Measurements from ENCODE around the gene CRYL1.

CRYL1 gene

GRCh38 chr13:20369886-20370361 is 155.7 kb downstream of the CRYL1 start:
- Histone ChIP-seq H3K4me3 (ENCODE audit: low read depth in 1 of 2, low read length in 2 of 2) (no peak overlapping the region), H3K4me1 (ENCODE audit: control insufficient read depth in 1 of 2, insufficient read depth in 2 of 2, low read length in 2 of 2) (no peaks in the 10 kb centered on the region), H3K9ac (ENCODE audit: low read depth in 1 of 2, low read length in 2 of 2) (no peak overlapping the region), H3K27me3 (ENCODE audit: control insufficient read depth in 1 of 2, insufficient read depth in 2 of 2, low read length in 2 of 2) (no peaks in the 10 kb centered on the region), H3K9me3 (ENCODE audit: control insufficient read depth in 1 of 2, low read length in 2 of 2) (no peaks in the 10 kb centered on the region), H3K27ac (ENCODE audit: low read depth, low read length) (no peak overlapping the region), H3K36me3 (ENCODE audit: control insufficient read depth in 1 of 2, insufficient read depth in 2 of 2, low read length in 2 of 2) (no peaks in the 10 kb centered on the region)

- no peak overlapping the region for H3K4me3 ChIP-seq (ENCODE audit: low read depth in 1 of 2, low read length in 2 of 2)
- no peaks in the 10 kb centered on the region for H3K9me3 ChIP-seq (ENCODE audit: control insufficient read depth in 1 of 2, low read length in 2 of 2)
- no peak overlapping the region for H3K9ac ChIP-seq (ENCODE audit: low read depth in 1 of 2, low read length in 2 of 2)
- no peaks in the 10 kb centered on the region for H3K27me3 ChIP-seq (ENCODE audit: control insufficient read depth in 1 of 2, insufficient read depth in 2 of 2, low read length in 2 of 2)
- H3K36me3 ChIP-seq (ENCODE audit: control insufficient read depth in 1 of 2, insufficient read depth in 2 of 2, low read length in 2 of 2) = no peaks in the 10 kb centered on the region
- H3K4me1 ChIP-seq (ENCODE audit: control insufficient read depth in 1 of 2, insufficient read depth in 2 of 2, low read length in 2 of 2) = peaks cover 3 to 4% of the 10 kb centered on the region in 2 donors
- H3K27ac ChIP-seq (ENCODE audit: low read depth, low read length) = no peak overlapping the region
These were observed 159.6 kb downstream of the CRYL1 start for GRCh38 chr13:20366056-20366455.

GRCh38 chr13:20363603-20364002 is 162.1 kb downstream of the CRYL1 start:
- Histone ChIP-seq H3K27me3 (ENCODE audit: control insufficient read depth in 1 of 2, insufficient read depth in 2 of 2, low read length in 2 of 2) (no peaks in the 10 kb centered on the region), H3K9ac (ENCODE audit: low read depth in 1 of 2, low read length in 2 of 2) (no peak overlapping the region), H3K4me1 (ENCODE audit: control insufficient read depth in 1 of 2, insufficient read depth in 2 of 2, low read length in 2 of 2) (peaks cover 4 to 10% of the 10 kb centered on the region in 2 donors), H3K36me3 (ENCODE audit: control insufficient read depth in 1 of 2, insufficient read depth in 2 of 2, low read length in 2 of 2) (no peaks in the 10 kb centered on the region), H3K27ac (ENCODE audit: low read depth, low read length) (no peak overlapping the region), H3K4me3 (ENCODE audit: low read depth in 1 of 2, low read length in 2 of 2) (no peak overlapping the region), H3K9me3 (ENCODE audit: control insufficient read depth in 1 of 2, low read length in 2 of 2) (no peaks in the 10 kb centered on the region)

- Histone ChIP-seq H3K9me3 (ENCODE audit: control insufficient read depth in 1 of 2, low read length in 2 of 2) (no peaks in the 10 kb centered on the region), H3K9ac (ENCODE audit: low read depth in 1 of 2, low read length in 2 of 2) (no peak overlapping the region), H3K36me3 (ENCODE audit: control insufficient read depth in 1 of 2, insufficient read depth in 2 of 2, low read length in 2 of 2) (no peaks in the 10 kb centered on the region)
These were observed 162.5 kb downstream of the CRYL1 start for GRCh38 chr13:20363172-20363571.

GRCh38 chr13:20362484-20363041 is 163.1 kb downstream of the CRYL1 start:
- no peak overlapping the region for H3K4me3 ChIP-seq (ENCODE audit: low read depth in 1 of 2, low read length in 2 of 2)
- no peaks in the 10 kb centered on the region for H3K36me3 ChIP-seq (ENCODE audit: control insufficient read depth in 1 of 2, insufficient read depth in 2 of 2, low read length in 2 of 2)
- H3K27me3 ChIP-seq (ENCODE audit: control insufficient read depth in 1 of 2, insufficient read depth in 2 of 2, low read length in 2 of 2) = no peaks in the 10 kb centered on the region
- no peak overlapping the region for H3K27ac ChIP-seq (ENCODE audit: low read depth, low read length)
- H3K9ac ChIP-seq (ENCODE audit: low read depth in 1 of 2, low read length in 2 of 2) = no peak overlapping the region
- H3K4me1 ChIP-seq (ENCODE audit: control insufficient read depth in 1 of 2, insufficient read depth in 2 of 2, low read length in 2 of 2) = peaks cover 4 to 10% of the 10 kb centered on the region in 2 donors
- H3K9me3 ChIP-seq (ENCODE audit: control insufficient read depth in 1 of 2, low read length in 2 of 2) = no peaks in the 10 kb centered on the region

More at GRCh38 chr13:20363172-20363571, 162.5 kb downstream of the CRYL1 start:
- Histone ChIP-seq H3K4me1 (ENCODE audit: control insufficient read depth in 1 of 2, insufficient read depth in 2 of 2, low read length in 2 of 2) (peaks cover 4 to 10% of the 10 kb centered on the region in 2 donors), H3K27ac (ENCODE audit: low read depth, low read length) (no peak overlapping the region), H3K27me3 (ENCODE audit: control insufficient read depth in 1 of 2, insufficient read depth in 2 of 2, low read length in 2 of 2) (no peaks in the 10 kb centered on the region), H3K4me3 (ENCODE audit: low read depth in 1 of 2, low read length in 2 of 2) (no peak overlapping the region)

- Histone ChIP-seq H3K4me1 (ENCODE audit: control insufficient read depth in 1 of 2, insufficient read depth in 2 of 2, low read length in 2 of 2) (peaks cover 4 to 10% of the 10 kb centered on the region in 2 donors), H3K9me3 (ENCODE audit: control insufficient read depth in 1 of 2, low read length in 2 of 2) (no peaks in the 10 kb centered on the region), H3K36me3 (ENCODE audit: control insufficient read depth in 1 of 2, insufficient read depth in 2 of 2, low read length in 2 of 2) (no peaks in the 10 kb centered on the region), H3K9ac (ENCODE audit: low read depth in 1 of 2, low read length in 2 of 2) (no peak overlapping the region), H3K27ac (ENCODE audit: low read depth, low read length) (no peak overlapping the region), H3K4me3 (ENCODE audit: low read depth in 1 of 2, low read length in 2 of 2) (no peak overlapping the region), H3K27me3 (ENCODE audit: control insufficient read depth in 1 of 2, insufficient read depth in 2 of 2, low read length in 2 of 2) (no peaks in the 10 kb centered on the region)
These were observed 164.7 kb downstream of the CRYL1 start for GRCh38 chr13:20360835-20361412.

- H3K4me1 ChIP-seq (ENCODE audit: control insufficient read depth in 1 of 2, insufficient read depth in 2 of 2, low read length in 2 of 2) = peaks cover 4 to 10% of the 10 kb centered on the region in 2 donors
- no peaks in the 10 kb centered on the region for H3K9me3 ChIP-seq (ENCODE audit: control insufficient read depth in 1 of 2, low read length in 2 of 2)
- H3K4me3 ChIP-seq (ENCODE audit: low read depth in 1 of 2, low read length in 2 of 2) = no peak overlapping the region
- H3K36me3 ChIP-seq (ENCODE audit: control insufficient read depth in 1 of 2, insufficient read depth in 2 of 2, low read length in 2 of 2) = no peaks in the 10 kb centered on the region
- H3K27me3 ChIP-seq (ENCODE audit: control insufficient read depth in 1 of 2, insufficient read depth in 2 of 2, low read length in 2 of 2) = no peaks in the 10 kb centered on the region
- H3K9ac ChIP-seq (ENCODE audit: low read depth in 1 of 2, low read length in 2 of 2) = no peak overlapping the region
- no peak overlapping the region for H3K27ac ChIP-seq (ENCODE audit: low read depth, low read length)
These were observed 165.6 kb downstream of the CRYL1 start for GRCh38 chr13:20360041-20360491.

- Histone ChIP-seq H3K27me3 (ENCODE audit: control insufficient read depth in 1 of 2, insufficient read depth in 2 of 2, low read length in 2 of 2) (no peaks in the 10 kb centered on the region), H3K36me3 (ENCODE audit: control insufficient read depth in 1 of 2, insufficient read depth in 2 of 2, low read length in 2 of 2) (no peaks in the 10 kb centered on the region), H3K4me3 (ENCODE audit: low read depth in 1 of 2, low read length in 2 of 2) (no peak overlapping the region), H3K27ac (ENCODE audit: low read depth, low read length) (no peak overlapping the region), H3K9ac (ENCODE audit: low read depth in 1 of 2, low read length in 2 of 2) (no peak overlapping the region), H3K9me3 (ENCODE audit: control insufficient read depth in 1 of 2, low read length in 2 of 2) (no peaks in the 10 kb centered on the region), H3K4me1 (ENCODE audit: control insufficient read depth in 1 of 2, insufficient read depth in 2 of 2, low read length in 2 of 2) (peaks cover 4 to 10% of the 10 kb centered on the region in 2 donors)
These were observed 166.3 kb downstream of the CRYL1 start for GRCh38 chr13:20359335-20359734.

- no peaks in the 10 kb centered on the region for H3K27me3 ChIP-seq (ENCODE audit: control insufficient read depth in 1 of 2, insufficient read depth in 2 of 2, low read length in 2 of 2)
- no peaks in the 10 kb centered on the region for H3K9me3 ChIP-seq (ENCODE audit: control insufficient read depth in 1 of 2, low read length in 2 of 2)
- no peaks in the 10 kb centered on the region for H3K36me3 ChIP-seq (ENCODE audit: control insufficient read depth in 1 of 2, insufficient read depth in 2 of 2, low read length in 2 of 2)
- no peak overlapping the region for H3K9ac ChIP-seq (ENCODE audit: low read depth in 1 of 2, low read length in 2 of 2)
- peaks cover 4 to 10% of the 10 kb centered on the region in 2 donors for H3K4me1 ChIP-seq (ENCODE audit: control insufficient read depth in 1 of 2, insufficient read depth in 2 of 2, low read length in 2 of 2)
- H3K27ac ChIP-seq (ENCODE audit: low read depth, low read length) = no peak overlapping the region
- no peak overlapping the region for H3K4me3 ChIP-seq (ENCODE audit: low read depth in 1 of 2, low read length in 2 of 2)
These were observed 167.6 kb downstream of the CRYL1 start for GRCh38 chr13:20358022-20358421.

GRCh38 chr13:20356444-20356843 is 169.2 kb downstream of the CRYL1 start:
- H3K36me3 ChIP-seq (ENCODE audit: control insufficient read depth in 1 of 2, insufficient read depth in 2 of 2, low read length in 2 of 2) = no peaks in the 10 kb centered on the region
- H3K4me1 ChIP-seq (ENCODE audit: control insufficient read depth in 1 of 2, insufficient read depth in 2 of 2, low read length in 2 of 2) = peaks cover 4 to 9% of the 10 kb centered on the region in 2 donors
- no peaks in the 10 kb centered on the region for H3K9me3 ChIP-seq (ENCODE audit: control insufficient read depth in 1 of 2, low read length in 2 of 2)
- H3K9ac ChIP-seq (ENCODE audit: low read depth in 1 of 2, low read length in 2 of 2) = no peak overlapping the region
- H3K27me3 ChIP-seq (ENCODE audit: control insufficient read depth in 1 of 2, insufficient read depth in 2 of 2, low read length in 2 of 2) = no peaks in the 10 kb centered on the region
- H3K27ac ChIP-seq (ENCODE audit: low read depth, low read length) = no peak overlapping the region
- no peak overlapping the region for H3K4me3 ChIP-seq (ENCODE audit: low read depth in 1 of 2, low read length in 2 of 2)

Measured in duodenal mucosa (tissue), 2 donors.